ENCODE results near the gene IQCC.
A peak's percentile ranks its signal among the peaks of the same experiment; 100 is the strongest.

The IQCC gene

GRCh38 chr1:32195972-32196823 lies 9.3 kb upstream of the IQCC start:
- no peak for DNase-seq (ENCODE audit: low spot score)

DNA sequence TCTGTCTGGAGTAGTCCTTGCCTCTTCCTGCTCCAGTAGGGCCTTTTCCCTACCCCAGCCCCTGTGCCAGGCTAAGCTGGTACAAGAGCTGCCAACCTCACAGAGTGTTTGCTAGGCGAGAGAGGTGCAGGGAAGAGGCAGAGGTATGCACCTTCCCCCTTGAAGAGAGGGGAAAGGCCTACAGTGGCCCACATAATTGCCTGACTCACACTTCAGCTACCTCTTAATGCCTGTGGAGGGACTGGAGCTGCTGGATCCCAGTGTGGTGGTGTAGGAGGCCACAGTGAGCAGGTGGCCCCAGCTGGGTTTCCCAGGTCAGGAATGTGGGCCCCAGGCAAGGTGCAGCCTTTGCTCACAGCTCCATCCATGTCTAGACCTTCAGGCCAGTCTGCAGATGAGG lies 8.4 kb upstream of the IQCC start:
- DNase-seq (ENCODE audit: low spot score), result no peak

GRCh38 chr1:32197837-32198236 lies 7.6 kb upstream of the IQCC start:
- DNase-seq (ENCODE audit: low spot score), result no peak

- no peak for DNase-seq (ENCODE audit: low spot score)
Observed at GRCh38 chr1:32198237-32199042, 7.0 kb upstream of the IQCC start.

- DNase-seq (ENCODE audit: low spot score), result no peak
Observed at GRCh38 chr1:32199043-32199716, 6.3 kb upstream of the IQCC start.

GRCh38 chr1:32199717-32200072 lies 5.8 kb upstream of the IQCC start:
- DNase-seq (ENCODE audit: low spot score), result no peak

DNA sequence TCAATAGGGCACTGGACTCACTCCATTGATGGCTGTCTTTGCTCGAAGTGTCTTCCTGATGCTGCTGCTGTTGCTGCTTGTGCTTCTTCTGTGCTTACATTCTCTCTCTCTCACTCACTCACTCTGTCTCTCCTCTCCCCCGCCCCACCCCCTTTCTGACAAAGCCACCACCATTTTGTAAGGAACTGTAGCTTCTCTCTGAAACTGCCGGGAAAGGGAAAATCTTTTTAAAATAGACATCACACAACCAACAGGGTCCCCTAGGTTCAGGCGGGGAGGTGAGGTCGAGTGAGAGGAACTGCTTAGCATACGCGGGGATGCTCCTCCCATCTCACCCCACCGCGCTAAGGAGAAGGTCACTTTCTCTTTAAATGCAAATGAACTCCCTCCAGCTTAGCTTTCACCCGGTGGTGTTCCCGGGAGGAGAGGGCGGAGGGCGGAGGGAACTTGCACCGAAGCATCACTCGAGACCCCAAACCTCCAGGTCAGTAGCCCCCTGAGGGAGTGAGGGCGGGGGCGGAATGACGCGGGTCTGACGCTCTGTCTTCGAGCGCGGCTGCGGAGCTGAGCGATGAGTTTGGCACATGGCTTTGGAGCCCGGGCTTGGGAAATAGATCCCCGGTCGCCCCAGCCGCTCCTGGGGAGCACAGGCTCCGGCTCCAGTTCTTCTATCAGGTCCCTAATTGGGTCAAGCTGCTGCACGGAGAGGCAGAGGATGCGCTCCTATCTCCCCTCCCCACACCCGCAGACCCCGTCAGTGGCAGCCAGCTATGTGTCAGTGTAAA lies 5.1 kb upstream of the IQCC start, which contains the start of gene CCDC28B:
Gene CCDC28B (plus strand): TSS at position 370 of the 785 bp plus-strand sequence. CDS start 1,341 bp downstream, outside the sequence.
- DNase-seq (ENCODE audit: low spot score), result peak; percentile 82

DNA sequence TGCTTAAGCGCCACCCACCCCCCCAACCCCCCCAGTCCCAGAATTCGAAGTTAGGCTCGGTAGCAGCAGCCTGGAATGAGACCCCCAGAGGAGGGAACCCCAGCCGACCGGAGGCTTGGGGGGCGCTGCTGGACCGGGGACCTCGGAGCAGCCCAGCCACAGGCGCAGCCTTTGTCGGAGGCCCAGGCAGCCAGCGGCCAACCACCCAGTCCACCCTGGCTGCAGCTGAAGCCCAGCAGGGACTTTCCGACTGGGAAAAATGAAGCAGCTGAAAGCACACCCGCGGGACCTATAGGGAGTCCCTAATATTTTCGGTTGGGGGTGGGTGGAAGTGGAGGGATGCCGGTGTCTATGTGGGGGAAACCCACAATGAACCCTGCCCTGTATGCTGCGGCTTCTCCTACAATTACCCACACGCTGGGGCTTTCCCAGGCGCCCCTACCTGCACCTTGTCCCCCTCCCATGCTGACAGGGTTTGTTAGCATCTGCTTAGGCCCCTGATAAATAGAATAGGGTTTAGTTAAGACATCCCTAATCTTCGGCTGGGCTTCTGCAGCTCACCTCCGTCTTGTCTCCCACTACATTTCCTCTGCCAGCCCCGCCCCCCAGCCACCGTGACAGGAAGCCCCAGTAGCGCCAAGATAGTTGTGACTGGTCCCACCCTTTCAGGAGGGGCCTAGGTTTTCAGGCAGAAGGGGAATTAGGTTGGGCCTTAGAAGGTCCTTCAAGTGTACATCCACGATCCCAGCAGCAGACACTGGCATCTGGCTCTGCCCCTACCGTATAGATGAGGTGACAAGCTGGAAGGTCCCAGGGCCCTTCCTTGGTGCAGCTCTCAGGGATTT lies 4.2 kb upstream of the IQCC start:
- peak; percentile 79 for DNase-seq (ENCODE audit: low spot score)

- no peak for DNase-seq (ENCODE audit: low spot score)
Observed at GRCh38 chr1:32204943-32205361, 519 bp upstream of the IQCC start.

GRCh38 chr1:32208469-32208868 lies 3.0 kb downstream of the IQCC start:
- no peak for DNase-seq (ENCODE audit: low spot score)

- no peak for DNase-seq (ENCODE audit: low spot score)
Observed at GRCh38 chr1:32208891-32209328, 3.4 kb downstream of the IQCC start, which contains the start of gene DCDC2B. DCDC2B (plus strand) TSS chr1:32209089; CDS start chr1:32209094, 5 bp downstream.

DNA sequence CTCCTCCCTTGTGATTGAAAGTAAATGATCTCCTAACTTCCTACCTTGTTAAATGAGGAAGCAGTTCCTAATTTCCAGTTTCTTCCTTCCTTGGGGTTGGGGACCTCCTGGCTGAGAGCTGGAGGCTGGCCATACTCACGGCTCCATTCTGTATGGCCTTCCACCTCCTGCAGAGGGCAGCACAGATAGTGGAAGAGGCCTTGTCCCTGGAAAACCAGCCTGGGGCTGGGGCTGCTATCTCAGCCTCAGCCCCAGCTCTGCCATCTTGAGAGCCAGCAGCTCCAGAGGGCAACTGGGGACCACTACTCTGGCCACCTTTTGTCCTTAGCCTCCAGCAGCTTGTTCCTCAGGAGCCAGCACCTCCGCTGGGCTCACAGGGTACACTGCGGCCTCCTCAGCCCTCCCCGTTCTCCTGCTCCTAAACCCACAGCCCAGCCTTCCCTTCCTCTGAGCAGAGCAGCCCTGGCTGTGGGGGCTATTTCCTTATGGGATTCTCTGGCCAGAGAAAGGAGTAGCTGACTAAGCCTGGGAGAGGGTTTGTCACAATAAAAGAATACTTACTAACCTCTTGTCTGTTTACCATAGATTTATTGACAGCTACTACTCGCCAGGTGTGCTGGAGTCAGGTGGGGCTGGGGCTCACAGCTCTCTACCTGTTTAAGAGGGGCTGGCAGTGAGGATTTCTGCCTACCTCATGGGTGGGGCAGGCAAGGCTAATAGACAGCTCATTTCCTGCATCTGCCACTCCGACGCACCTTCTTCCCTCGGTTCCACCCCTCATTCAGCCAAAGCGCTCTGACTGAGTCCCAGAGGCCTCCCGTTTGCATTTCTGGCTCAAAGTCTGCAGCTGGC lies 10.4 kb downstream of the IQCC start:
- DNase-seq (ENCODE audit: low spot score), result peak; percentile 85

DNA sequence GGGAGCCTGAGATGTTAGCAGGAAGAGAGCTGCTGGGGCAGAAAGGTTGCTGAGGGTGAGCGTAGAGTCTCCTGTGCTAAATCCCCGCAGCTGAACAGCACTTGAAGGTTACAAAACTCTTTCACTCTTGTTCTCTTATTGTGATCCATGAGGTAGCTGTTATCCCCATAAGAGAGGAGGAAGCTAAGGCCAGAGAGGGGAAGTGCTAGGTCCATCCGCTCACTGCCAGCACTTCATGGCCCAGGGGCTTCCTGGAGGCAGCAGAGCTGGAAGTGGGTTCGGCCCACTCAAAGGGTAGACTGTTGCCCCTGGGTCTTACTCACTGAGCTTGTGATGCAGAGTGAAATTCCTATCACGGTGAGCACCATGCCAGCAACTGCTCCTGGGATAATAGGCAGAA lies 11.1 kb downstream of the IQCC start:
- DNase-seq (ENCODE audit: low spot score), result no peak

DNA sequence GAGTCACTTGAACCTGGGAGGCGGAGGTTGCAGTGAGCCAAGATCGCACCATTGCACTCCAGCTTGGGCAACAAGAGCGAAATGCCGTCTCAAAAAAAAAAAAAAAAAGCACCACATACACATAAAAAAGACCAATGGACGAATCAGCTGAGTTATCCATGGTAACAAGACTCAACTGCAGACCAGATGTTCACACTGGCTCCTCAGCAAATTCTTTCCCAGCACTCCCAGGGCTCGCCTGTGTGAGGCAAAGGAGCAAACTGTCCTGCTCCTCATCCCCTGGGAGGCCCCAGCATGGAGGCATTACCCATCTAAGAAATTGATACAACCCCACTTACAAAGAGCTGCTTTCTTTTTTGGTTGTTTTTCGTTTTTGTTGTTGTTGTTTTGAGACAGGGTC lies 13.6 kb downstream of the IQCC start:
- peak; percentile 67 for DNase-seq (ENCODE audit: low spot score)

DNA sequence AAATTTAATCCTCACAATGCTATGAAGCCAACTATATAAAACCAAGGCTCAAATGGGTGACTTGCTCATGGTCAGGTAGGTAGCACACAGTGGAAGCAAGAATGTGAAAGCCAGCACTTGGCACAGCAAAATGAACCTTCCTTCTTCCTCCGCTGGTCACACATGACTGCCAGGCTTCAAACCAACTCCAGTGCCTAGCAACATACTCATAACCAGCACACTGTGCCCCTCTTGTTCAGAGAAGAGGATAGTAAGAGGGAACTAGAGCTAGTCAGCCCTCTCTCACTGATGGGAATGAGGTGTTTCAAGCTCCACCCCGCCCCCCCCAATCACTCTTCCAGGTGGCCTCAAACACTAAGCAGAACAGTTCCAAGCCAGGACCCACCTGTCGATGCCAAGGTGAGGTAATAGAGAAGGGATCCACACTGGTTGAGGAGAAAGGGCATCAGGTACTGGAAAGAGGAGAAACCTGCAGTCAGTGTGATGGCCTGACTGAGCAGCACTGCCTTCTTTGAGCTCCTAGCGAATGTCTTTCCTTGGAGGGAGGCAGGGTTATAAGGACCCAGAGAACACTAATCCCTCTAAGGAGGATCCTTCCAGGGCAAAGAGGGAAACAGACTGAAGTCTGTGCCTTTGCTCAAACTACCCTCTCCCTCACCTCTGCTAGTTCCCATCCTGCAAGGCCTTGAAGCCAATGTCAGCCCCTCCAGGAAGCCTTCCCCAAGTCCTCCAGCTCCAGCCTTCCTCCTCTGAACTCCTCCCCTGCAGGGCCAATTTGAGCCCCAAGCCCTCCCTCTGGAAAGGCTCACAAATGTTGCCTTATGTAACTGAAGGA lies 15.5 kb downstream of the IQCC start:
- no peak for DNase-seq (ENCODE audit: low spot score)

DNA sequence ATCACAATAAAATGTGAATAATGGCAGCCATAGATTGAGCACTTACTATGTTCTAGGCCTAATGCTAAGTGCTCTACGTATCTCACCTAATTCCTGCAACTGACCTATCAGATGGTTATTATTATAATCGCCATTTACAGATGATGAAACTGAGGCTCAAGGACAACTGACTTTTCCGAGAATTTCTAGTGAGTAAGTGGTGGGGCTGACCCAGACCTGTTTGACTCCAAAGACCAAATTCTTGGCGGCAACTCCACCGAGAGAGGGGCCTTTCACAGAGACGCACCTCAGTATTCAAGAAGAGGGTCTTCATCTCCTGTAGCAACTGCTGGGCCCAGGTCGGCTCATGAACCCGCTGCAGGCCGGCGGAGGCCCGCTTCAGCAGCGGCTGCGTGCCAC lies 16.1 kb downstream of the IQCC start:
- no peak for DNase-seq (ENCODE audit: low spot score)

- DNase-seq (ENCODE audit: low spot score), result peak; percentile 96
Observed at GRCh38 chr1:32221980-32222755, 16.7 kb downstream of the IQCC start, which contains the start of the genes EIF3I and TMEM234. EIF3I (plus strand) TSS chr1:32222407; CDS start chr1:32222442, 35 bp downstream. TMEM234 (minus strand) TSS chr1:32222353; CDS start chr1:32222322, 31 bp downstream.

GRCh38 chr1:32223683-32224082 lies 18.2 kb downstream of the IQCC start:
- DNase-seq (ENCODE audit: low spot score), result no peak
